ENCODE data around the gene PTCD3.

- TF ChIP-seq CTCF (IDR thresholded peaks at IDR 0.05) (no peak), POLR2A (IDR thresholded peaks at IDR 0.05) (no peak), POLR2AphosphoS5 (IDR thresholded peaks at IDR 0.05) (no peak)
Measured at GRCh38 chr2:86186431-86186830, 80.4 kb downstream of the PTCD3 start.

All from breast epithelium (tissue), 3 donors.